ENCODE data around the gene CNIH2. TPM values are rescaled to one million over a fixed set of nuclear protein-coding genes. Genes with fewer than 3 reads are reported as not detected.

The CNIH2 gene
- total and polyA plus RNA-seq, 2 of the 13 experiments (the other 11 are each of a cell fraction or from before 2014, with no cell fraction given) = 0.60 to 0.69 TPM

GRCh38 chr11:66268244-66268951 lies 9.6 kb upstream of the CNIH2 start, which contains the start of gene RAB1B (continued):
- TF ChIP-seq ATF7 (IDR thresholded peaks at IDR 0.05) = no peak
- TF ChIP-seq ATF7 (CRISPR knock-in tag; IDR thresholded peaks at IDR 0.05) = no peak
- TF ChIP-seq ZNF572 (CRISPR knock-in tag; IDR thresholded peaks at IDR 0.05) = no peak
- no peak for TF ChIP-seq CEBPZ (IDR thresholded peaks at IDR 0.05; ENCODE audit: low read length)
- TF ChIP-seq, protein P1, sequence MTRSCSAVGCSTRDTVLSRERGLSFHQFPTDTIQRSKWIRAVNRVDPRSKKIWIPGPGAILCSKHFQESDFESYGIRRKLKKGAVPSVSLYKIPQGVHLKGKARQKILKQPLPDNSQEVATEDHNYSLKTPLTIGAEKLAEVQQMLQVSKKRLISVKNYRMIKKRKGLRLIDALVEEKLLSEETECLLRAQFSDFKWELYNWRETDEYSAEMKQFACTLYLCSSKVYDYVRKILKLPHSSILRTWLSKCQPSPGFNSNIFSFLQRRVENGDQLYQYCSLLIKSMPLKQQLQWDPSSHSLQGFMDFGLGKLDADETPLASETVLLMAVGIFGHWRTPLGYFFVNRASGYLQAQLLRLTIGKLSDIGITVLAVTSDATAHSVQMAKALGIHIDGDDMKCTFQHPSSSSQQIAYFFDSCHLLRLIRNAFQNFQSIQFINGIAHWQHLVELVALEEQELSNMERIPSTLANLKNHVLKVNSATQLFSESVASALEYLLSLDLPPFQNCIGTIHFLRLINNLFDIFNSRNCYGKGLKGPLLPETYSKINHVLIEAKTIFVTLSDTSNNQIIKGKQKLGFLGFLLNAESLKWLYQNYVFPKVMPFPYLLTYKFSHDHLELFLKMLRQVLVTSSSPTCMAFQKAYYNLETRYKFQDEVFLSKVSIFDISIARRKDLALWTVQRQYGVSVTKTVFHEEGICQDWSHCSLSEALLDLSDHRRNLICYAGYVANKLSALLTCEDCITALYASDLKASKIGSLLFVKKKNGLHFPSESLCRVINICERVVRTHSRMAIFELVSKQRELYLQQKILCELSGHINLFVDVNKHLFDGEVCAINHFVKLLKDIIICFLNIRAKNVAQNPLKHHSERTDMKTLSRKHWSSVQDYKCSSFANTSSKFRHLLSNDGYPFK (CRISPR knock-in tag; IDR thresholded peaks at IDR 0.05; ENCODE audit: borderline replicate concordance) = peak; percentile 93
- no peak for TF ChIP-seq ZNF652 (CRISPR knock-in tag; IDR thresholded peaks at IDR 0.05; ENCODE audit: borderline replicate concordance, low read depth)
- 0 out of 2 replicates have a peak, but pooled peaks have one; percentile 47 for TF ChIP-seq ZNF318 (CRISPR knock-in tag; IDR thresholded peaks at IDR 0.05)
- no peak for TF ChIP-seq ZNF724P (CRISPR knock-in tag; IDR thresholded peaks at IDR 0.05; ENCODE audit: borderline replicate concordance)
- no peak for TF ChIP-seq MAFK (conservative IDR thresholded peaks at IDR 0.05 in 1 of 2, IDR thresholded peaks at IDR 0.05 in 1 of 2; ENCODE audit: low read length in 2 of 2)
- no peak for TF ChIP-seq SNRNP70 (IDR thresholded peaks at IDR 0.05; ENCODE audit: low read depth, low read length)
- no peak; the same call in none of the 2 replicates for TF ChIP-seq RXRA (CRISPR knock-in tag; IDR thresholded peaks at IDR 0.05)
- TF ChIP-seq ZFYVE20 (CRISPR knock-in tag; IDR thresholded peaks at IDR 0.05; ENCODE audit: borderline replicate concordance, low read depth) = no peak; the same call in 1 of the 2 replicates
- TF ChIP-seq E2F2 (CRISPR knock-in tag; IDR thresholded peaks at IDR 0.05; ENCODE audit: borderline replicate concordance) = no peak

Data from HepG2 (cell line).